ENCODE data around the gene COL4A5.

GRCh38 chrX:108494406-108495090 is 54.9 kb downstream of the COL4A5 start:
- TF ChIP-seq YY1 (tag by site-specific recombination; IDR thresholded peaks at IDR 0.05) = no peak
- no peak for TF ChIP-seq ZBTB49 (tag by site-specific recombination; IDR thresholded peaks at IDR 0.05; ENCODE audit: low read depth)
- TF ChIP-seq ZNF529 (tag by site-specific recombination; IDR thresholded peaks at IDR 0.05; ENCODE audit: insufficient replicate concordance) = no peak
- no peak for TF ChIP-seq ZBTB26 (tag by site-specific recombination; optimal IDR thresholded peaks at IDR 0.05)
- TF ChIP-seq ZFP41 (tag by site-specific recombination; IDR thresholded peaks at IDR 0.05; ENCODE audit: borderline replicate concordance) = no peak
- no peak for TF ChIP-seq ZNF341 (tag by site-specific recombination; IDR thresholded peaks at IDR 0.05; ENCODE audit: low read depth)
- no peak for TF ChIP-seq CTCF (tag by site-specific recombination; IDR thresholded peaks at IDR 0.05)
